Tibial artery (tissue), 4 donors: Measurements from ENCODE around the gene YRDC.

Experiments
- DNase-seq, 2 donors: peaks; one replicate each; pipeline ENCODE4 v3.0.0-alpha.2; 2019
- H3K27ac ChIP-seq, 2 donors: fragments of 200-600 bp; sonication (generic) in 1 of 2; 1 replicate in 1 of 2; 2 replicates in 1 of 2; pipeline ENCODE4 v1.5.1; 2018 to 2019; ENCODE audit warnings: mild to moderate bottlenecking in 1 of 2
- H3K27me3 ChIP-seq, 2 donors: fragments of 200-600 bp; sonication (generic) in 1 of 2; one replicate each; pipeline versions ENCODE4 v1.5.1 to v1.6.0; 2016 to 2019
- H3K36me3 ChIP-seq, 3 donors: fragments of 200-600 bp; sonication (generic) in 2 of 3; one replicate each; pipeline ENCODE4 v1.5.1; 2016 to 2019; ENCODE audit warnings: mild to moderate bottlenecking in 2 of 3
- H3K4me1 ChIP-seq, 4 donors: fragments of 200-600 bp; sonication (generic) in 2 of 4; 1 replicate in 3 of 4; 2 replicates in 1 of 4; pipeline ENCODE4 v1.5.1; 2016 to 2019
- H3K4me3 ChIP-seq, 2 donors: fragments of 200-600 bp; sonication (generic) in 1 of 2; 1 replicate in 1 of 2; 2 replicates in 1 of 2; pipeline ENCODE4 v1.5.1; 2018 to 2019; ENCODE audit warnings: mild to moderate bottlenecking in 2 of 2
- H3K9me3 ChIP-seq, 3 donors: fragments of 200-600 bp; sonication (generic) in 1 of 3; one replicate each; pipeline ENCODE4 v1.5.1; 2016 to 2019
- intact Hi-C: fragments of 100-400 bp; cut with DNase I; formaldehyde crosslinking; loops from one replicate; pipeline ENCODE4 v1.15.0; 2023; ENCODE audit warnings: low total_unique reads
- TF ChIP-seq, protein P1 (sequence below), 2 experiments: fragments of 200-600 bp in 1 of 2; fragments of 450-650 bp in 1 of 2; IDR thresholded peaks; one replicate each; pipeline ENCODE4 v1.5.1; 2017 to 2019; ENCODE audit warnings: antibody characterized with exemption in 2 of 2, mild to moderate bottlenecking in 1 of 2, moderate library complexity in 1 of 2

Gene YRDC

GRCh38 chr1:37764888-37765441 lies 43.0 kb downstream of the YRDC start, which contains the start of gene EPHA10:
TSS of gene EPHA10 (minus strand) at chr1:37765120. CDS start at chr1:37765066, 54 bp downstream.
- Histone ChIP-seq H3K36me3 (no peaks in the 10 kb centered on the region), H3K9me3 (no peaks in the 10 kb centered on the region), H3K4me3 (no peak within 1 kb of the TSS), H3K4me1 (peaks cover 0 to 6% (median 2%) of the 10 kb centered on the region in 4 donors), H3K27me3 (peaks cover 0 to 78% of the 10 kb centered on the region in 2 donors), H3K27ac (no peak within 1 kb of the TSS)
- intact Hi-C loops, result no loop called here
- DNase-seq, result no peak
- TF ChIP-seq, protein P1, sequence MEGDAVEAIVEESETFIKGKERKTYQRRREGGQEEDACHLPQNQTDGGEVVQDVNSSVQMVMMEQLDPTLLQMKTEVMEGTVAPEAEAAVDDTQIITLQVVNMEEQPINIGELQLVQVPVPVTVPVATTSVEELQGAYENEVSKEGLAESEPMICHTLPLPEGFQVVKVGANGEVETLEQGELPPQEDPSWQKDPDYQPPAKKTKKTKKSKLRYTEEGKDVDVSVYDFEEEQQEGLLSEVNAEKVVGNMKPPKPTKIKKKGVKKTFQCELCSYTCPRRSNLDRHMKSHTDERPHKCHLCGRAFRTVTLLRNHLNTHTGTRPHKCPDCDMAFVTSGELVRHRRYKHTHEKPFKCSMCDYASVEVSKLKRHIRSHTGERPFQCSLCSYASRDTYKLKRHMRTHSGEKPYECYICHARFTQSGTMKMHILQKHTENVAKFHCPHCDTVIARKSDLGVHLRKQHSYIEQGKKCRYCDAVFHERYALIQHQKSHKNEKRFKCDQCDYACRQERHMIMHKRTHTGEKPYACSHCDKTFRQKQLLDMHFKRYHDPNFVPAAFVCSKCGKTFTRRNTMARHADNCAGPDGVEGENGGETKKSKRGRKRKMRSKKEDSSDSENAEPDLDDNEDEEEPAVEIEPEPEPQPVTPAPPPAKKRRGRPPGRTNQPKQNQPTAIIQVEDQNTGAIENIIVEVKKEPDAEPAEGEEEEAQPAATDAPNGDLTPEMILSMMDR (IDR thresholded peaks at IDR 0.05), result no peak

DNA sequence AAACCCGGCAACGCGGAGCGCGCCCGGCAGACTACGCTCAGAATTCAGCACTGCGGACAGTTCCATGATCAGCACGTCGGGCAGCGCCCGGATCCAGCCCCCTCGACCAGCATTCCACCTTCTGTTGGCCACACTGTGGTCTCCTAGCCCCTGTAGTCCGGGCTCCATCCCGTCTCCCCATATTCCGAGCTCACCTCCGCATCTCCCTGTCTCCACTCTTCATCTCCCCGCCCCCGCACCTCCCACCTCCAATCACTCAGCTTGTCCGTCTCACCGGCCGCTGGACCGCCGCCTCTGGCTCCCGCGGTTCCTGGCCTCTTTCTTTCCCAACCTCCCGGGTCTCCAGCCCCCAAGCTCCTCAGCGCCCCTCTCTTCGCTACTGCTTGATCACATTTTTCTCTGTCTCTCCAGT lies 43.6 kb downstream of the YRDC start:
- no peak for DNase-seq
- intact Hi-C loops, result no loop called here
- TF ChIP-seq, protein P1 (IDR thresholded peaks at IDR 0.05), result no peak

GRCh38 chr1:37763791-37764413 lies 44.1 kb downstream of the YRDC start:
- Histone ChIP-seq H3K4me1 (peaks cover 0 to 6% (median 2%) of the 10 kb centered on the region in 4 donors), H3K36me3 (no peaks in the 10 kb centered on the region), H3K4me3 (no peak overlapping the region), H3K9me3 (no peaks in the 10 kb centered on the region), H3K27ac (no peak overlapping the region), H3K27me3 (peaks cover 0 to 87% of the 10 kb centered on the region in 2 donors)
- intact Hi-C loops, result no loop called here
- no peak for DNase-seq
- TF ChIP-seq, protein P1 (IDR thresholded peaks at IDR 0.05), result no peak

More for the DNA sequence above, 43.6 kb downstream of the YRDC start:
- Histone ChIP-seq H3K27ac (no peak overlapping the region), H3K9me3 (no peaks in the 10 kb centered on the region), H3K36me3 (no peaks in the 10 kb centered on the region), H3K4me1 (peaks cover 0 to 6% (median 2%) of the 10 kb centered on the region in 4 donors), H3K27me3 (peaks cover 0 to 84% of the 10 kb centered on the region in 2 donors), H3K4me3 (no peak overlapping the region)

DNA sequence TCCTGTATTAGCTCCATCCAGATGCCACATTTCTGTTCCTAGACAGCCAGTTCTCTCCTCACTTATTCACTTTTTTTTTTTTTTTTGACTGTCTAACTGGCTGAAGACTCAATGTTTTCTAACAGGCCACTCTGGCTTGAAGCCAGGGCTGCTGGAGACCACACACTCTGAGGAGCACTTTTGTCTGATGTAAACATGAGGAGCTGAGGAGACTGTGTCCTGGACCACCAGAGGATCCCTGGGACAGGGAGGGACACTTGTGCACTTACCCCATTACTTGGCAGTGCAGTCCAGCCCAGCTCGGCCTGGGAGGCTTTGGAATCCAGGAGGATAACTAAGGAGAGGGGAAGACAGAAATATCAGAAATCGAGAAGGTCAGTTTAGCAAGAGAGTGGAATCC lies 45.5 kb downstream of the YRDC start:
- Histone ChIP-seq H3K4me1 (peaks cover 0 to 6% (median 2%) of the 10 kb centered on the region in 4 donors), H3K9me3 (no peaks in the 10 kb centered on the region), H3K27ac (no peak overlapping the region), H3K36me3 (no peaks in the 10 kb centered on the region), H3K27me3 (peaks cover 0 to 80% of the 10 kb centered on the region in 2 donors), H3K4me3 (no peak overlapping the region)
- DNase-seq, result no peak
- TF ChIP-seq, protein P1 (IDR thresholded peaks at IDR 0.05), result no peak
- intact Hi-C loops, result no loop called here

GRCh38 chr1:37761416-37762095 lies 46.5 kb downstream of the YRDC start:
- Histone ChIP-seq H3K27me3 (peaks cover 0 to 82% of the 10 kb centered on the region in 2 donors), H3K4me3 (no peak overlapping the region)
- DNase-seq, result no peak

More at GRCh38 chr1:37761416-37762095, 46.5 kb downstream of the YRDC start:
- Histone ChIP-seq H3K27ac (no peak overlapping the region), H3K9me3 (no peaks in the 10 kb centered on the region), H3K36me3 (no peaks in the 10 kb centered on the region), H3K4me1 (peaks cover 0 to 6% (median 2%) of the 10 kb centered on the region in 4 donors)
- TF ChIP-seq, protein P1 (IDR thresholded peaks at IDR 0.05), result no peak
- intact Hi-C loops, result no loop called here
